AG09319 (cell line): ENCODE measurements around the gene BANF2.

Experiments
- DNase-seq: peaks from one replicate; pipeline ENCODE4 v3.0.0-alpha.2; 2010; ENCODE audit warnings: low read depth; ENCODE audit errors: extremely low read depth
- CTCF ChIP-seq: IDR thresholded peaks from 2 replicates; pipeline ENCODE4 v1.5.1; 2011; ENCODE audit warnings: low read depth, mild to moderate bottlenecking, inconsistent platforms, low read length, moderate library complexity

Gene BANF2

DNA sequence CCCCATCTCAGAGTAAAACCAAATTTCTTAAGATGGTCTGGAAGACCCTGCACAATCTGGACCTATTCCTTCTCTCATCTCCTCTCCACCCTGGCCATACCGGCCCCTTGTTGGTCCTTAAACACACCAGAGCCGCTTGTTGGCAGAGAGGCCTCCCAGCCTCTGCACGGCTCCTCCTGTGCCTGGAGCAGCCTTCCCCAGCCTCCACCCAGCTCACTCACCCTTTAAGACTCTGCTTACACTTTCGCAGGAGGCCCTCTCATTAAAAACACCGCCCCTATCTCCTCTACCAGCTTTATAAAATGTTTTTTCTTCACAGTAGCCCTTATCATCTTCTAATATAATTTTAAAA, 49.8 kb downstream of the BANF2 start:
- no peak for DNase-seq
- no peak for TF ChIP-seq CTCF

DNA sequence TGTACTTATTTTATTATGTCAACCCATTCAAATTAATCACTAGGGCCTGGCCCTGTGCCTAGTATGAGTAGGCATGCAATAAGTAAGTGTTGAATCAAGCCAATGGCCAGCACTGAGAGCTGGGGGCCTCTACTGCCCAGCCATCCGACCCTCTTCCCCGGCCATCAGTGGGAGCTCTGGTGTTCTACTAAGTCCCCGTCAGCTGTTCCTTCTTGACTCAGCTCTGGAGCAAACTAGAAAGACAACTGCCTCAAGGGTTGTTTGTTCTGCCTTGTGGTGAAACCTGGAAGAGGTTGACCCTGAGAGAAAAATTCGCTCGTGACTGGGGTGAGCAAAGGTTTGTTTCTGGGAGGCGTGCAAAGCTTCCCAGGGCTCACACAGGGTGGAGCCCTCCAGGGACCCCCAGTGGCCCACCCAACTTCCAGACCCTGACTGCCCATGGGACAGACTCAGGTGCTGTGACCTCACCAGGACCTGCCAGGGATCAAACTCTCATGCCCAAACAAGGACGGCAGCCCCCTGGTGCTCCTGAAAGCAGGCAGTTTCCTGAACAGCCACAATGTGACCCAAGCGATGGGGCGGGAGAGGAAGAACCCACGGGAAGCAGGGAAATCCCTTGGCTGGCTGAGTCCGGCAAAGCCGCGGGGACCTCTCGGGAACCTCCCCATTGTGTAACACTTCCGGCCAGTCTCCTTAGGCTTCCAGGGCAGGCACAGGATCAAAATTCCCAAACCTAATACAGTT, 50.4 kb downstream of the BANF2 start:
- DNase-seq = no peak
- TF ChIP-seq CTCF = no peak

DNA sequence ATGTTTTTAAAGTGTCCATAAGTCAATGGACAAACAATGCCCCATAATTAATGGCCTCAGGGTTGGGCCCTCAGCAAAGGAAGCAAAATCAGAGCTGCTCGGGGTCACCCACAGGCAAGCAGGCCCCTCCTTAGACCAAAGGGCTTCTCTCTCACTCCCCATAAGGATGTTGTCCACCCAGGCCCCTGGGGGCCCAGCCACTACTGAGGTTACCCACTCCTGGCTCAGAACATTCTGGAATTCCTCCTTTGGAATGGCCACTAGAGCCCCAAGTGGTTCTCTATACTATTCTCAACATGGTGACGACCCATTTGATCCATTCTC, 50.9 kb downstream of the BANF2 start:
- no peak for TF ChIP-seq CTCF
- DNase-seq = no peak

- TF ChIP-seq CTCF = no peak
- DNase-seq = no peak
Measured at GRCh38 chr20:17751640-17752039, 51.9 kb downstream of the BANF2 start.

- TF ChIP-seq CTCF = no peak
- DNase-seq = no peak
Measured at GRCh38 chr20:17752459-17752858, 52.7 kb downstream of the BANF2 start.

GRCh38 chr20:17753516-17753915, 53.8 kb downstream of the BANF2 start:
- no peak for TF ChIP-seq CTCF
- no peak for DNase-seq

- no peak for TF ChIP-seq CTCF
- DNase-seq = no peak
Measured at GRCh38 chr20:17756529-17756928, 56.8 kb downstream of the BANF2 start.
